ENCODE measurements around the gene BMPR1A. TPM values are rescaled to one million over a fixed set of nuclear protein-coding genes. Genes with fewer than 3 reads are reported as not detected.

Gene BMPR1A
- total and polyA plus RNA-seq, 7 experiments from 2014 or later, result 2.1 to 11.3 (median 5.6) TPM

DNA sequence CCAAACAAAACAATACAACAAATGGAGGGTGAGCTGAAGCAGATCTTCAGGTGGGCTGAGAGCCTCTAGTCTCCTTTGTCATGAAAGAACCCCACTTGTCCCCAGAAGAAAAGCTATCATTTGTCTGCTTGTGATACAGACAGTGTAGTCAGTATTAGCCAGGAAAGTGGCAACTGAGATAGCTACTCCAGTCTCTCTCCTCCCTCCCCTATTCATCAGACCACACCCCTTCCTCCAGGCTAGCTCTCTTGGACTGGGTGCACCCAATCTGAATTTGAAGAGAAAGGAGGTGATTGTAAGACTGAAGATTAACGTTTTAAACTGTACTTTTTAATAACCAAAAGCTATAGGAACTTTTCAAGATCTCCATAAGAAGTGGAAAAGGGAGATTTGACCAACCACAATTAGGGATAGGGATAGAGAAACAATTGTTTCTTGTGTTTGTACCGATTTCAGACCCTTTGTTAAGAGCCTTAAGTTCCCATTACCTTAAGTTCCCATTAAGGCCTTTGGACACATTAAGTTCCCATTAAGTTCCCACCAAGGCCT is 14.1 kb downstream of the BMPR1A start:
- intact Hi-C loops (cut with micrococcal nuclease), result no loop called here
- ATAC-seq, result peak; percentile 40
- ChIA-PET POLR2A (interaction anchor here (1.1 to 1.3 kb wide), 2 partner anchors 13 to 15 kb away, joined by 3 to 4 read pairs; no protein-coding TSS in a partner anchor), CTCF (no interaction called here)
- Histone ChIP-seq H3K4me1 (ENCODE audit: control insufficient read depth in 2 of 2, insufficient read depth in 2 of 2, low read length in 2 of 2) (no peaks in the 10 kb centered on the region), H3K4me3 (ENCODE audit: low read length) (no peak overlapping the region), H3K9me3 (ENCODE audit: control insufficient read depth in 2 of 3, low read length in 3 of 3) (no peaks in the 10 kb centered on the region), H3K27ac (ENCODE audit: low read depth, low read length) (no peak overlapping the region), H3K27me3 (ENCODE audit: control insufficient read depth in 2 of 2, insufficient read depth in 2 of 2, low read length in 2 of 2) (no peaks in the 10 kb centered on the region), H3K36me3 (ENCODE audit: control insufficient read depth in 2 of 3, insufficient read depth in 3 of 3, low read length in 3 of 3) (no peaks in the 10 kb centered on the region)
- Mint-ChIP-seq H3K27ac (no peak overlapping the region), H3K4me3 (no peak overlapping the region), H3K9me3 (no peaks in the 10 kb centered on the region), H3K4me1 (peaks cover 5 to 19% (median 10%) of the 10 kb centered on the region in 7 donors), H3K36me3 (no peaks in the 10 kb centered on the region), H3K27me3 (peaks cover 0 to 15% (median 0%) of the 10 kb centered on the region in 5 donors)
- no peak for DNase-seq

DNA sequence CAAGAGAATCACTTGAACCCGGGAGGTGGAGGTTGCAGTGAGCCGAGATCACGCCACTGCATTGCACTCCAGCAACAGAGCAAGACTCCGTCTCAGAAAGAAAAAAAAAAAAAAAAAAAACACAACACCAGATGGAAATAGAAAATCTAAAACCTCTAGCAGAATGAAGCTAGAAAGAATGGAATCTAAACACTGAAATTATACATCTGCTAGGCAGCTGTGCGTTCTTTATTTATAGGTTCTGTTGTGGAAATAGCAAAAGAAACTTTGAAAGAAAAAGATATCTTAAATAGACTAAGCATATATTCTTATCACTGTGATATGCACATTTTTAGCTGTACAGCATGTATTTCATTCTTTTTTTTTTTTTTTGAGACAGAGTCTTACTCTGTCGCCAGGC is 17.1 kb downstream of the BMPR1A start:
- ChIA-PET CTCF (interaction anchor here (0.8 kb wide), 1 partner anchor 314 kb away, joined by 4 read pairs; no protein-coding TSS in a partner anchor), POLR2A (no interaction called here)
- Mint-ChIP-seq H3K36me3 (peaks cover 0 to 4% (median 0%) of the 10 kb centered on the region in 5 donors), H3K27me3 (peaks cover 0 to 7% (median 0%) of the 10 kb centered on the region in 5 donors), H3K4me3 (no peak overlapping the region), H3K27ac (no peak overlapping the region), H3K4me1 (peaks cover 5 to 19% (median 9%) of the 10 kb centered on the region in 7 donors), H3K9me3 (no peaks in the 10 kb centered on the region)
- no peak for ATAC-seq
- no peak for DNase-seq
- H3K27ac ChIP-seq (ENCODE audit: low read depth, low read length), result no peak overlapping the region
- H3K4me3 ChIP-seq (ENCODE audit: low read length), result no peak overlapping the region
- no peaks in the 10 kb centered on the region for H3K4me1 ChIP-seq (ENCODE audit: control insufficient read depth in 2 of 2, insufficient read depth in 2 of 2, low read length in 2 of 2)
- H3K27me3 ChIP-seq (ENCODE audit: control insufficient read depth in 2 of 2, insufficient read depth in 2 of 2, low read length in 2 of 2), result no peaks in the 10 kb centered on the region
- H3K36me3 ChIP-seq (ENCODE audit: control insufficient read depth in 2 of 3, insufficient read depth in 3 of 3, low read length in 3 of 3), result no peaks in the 10 kb centered on the region
- no peaks in the 10 kb centered on the region for H3K9me3 ChIP-seq (ENCODE audit: control insufficient read depth in 2 of 3, low read length in 3 of 3)
- intact Hi-C loops (cut with micrococcal nuclease), result no loop called here

DNA sequence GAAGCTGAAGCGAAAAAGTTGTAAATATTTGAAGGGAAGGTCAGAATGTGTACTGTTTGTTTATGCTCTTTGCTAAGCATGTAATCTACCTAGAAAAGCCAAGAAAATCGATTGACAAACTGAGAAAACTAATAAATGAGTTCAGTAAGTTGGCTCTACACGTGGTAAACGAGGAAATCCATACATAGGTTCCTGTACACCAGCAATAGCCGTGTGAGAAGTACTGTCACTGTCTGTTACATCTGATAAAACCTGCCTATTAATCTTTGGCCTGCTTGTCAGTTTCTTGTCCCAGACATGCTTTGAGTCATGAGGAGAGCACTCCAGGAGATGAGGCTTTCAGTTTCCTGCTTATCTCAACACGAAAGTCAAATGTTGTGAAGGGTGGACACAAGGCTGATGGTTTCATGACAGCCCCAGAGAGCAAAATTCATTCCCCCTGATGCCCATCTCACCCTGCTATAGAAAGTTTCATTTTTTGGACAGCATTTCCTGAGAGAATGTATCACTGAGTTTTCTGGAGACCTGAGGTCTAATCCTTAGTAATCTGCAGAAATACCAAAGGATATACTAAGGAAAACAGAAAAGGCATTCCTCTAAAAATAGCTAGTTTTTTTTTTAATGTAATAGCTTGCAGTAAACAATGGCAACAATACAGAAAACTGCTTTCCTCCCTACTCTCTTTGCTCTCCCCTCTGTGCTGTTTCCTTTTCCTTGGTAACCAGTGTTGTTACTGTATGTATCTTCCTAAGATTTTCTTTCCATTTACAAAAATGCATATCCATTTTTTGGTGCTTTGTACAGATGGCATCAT is 18.8 kb downstream of the BMPR1A start:
- Mint-ChIP-seq H3K4me1 (peaks cover 0 to 9% (median 2%) of the 10 kb centered on the region in 7 donors), H3K9me3 (no peaks in the 10 kb centered on the region), H3K36me3 (peaks cover 0 to 5% (median 0%) of the 10 kb centered on the region in 5 donors), H3K27ac (no peak overlapping the region), H3K27me3 (peaks cover 0 to 3% (median 0%) of the 10 kb centered on the region in 5 donors), H3K4me3 (no peak overlapping the region)
- Histone ChIP-seq H3K9me3 (ENCODE audit: control insufficient read depth in 2 of 3, low read length in 3 of 3) (no peaks in the 10 kb centered on the region), H3K4me3 (ENCODE audit: low read length) (no peak overlapping the region), H3K4me1 (ENCODE audit: control insufficient read depth in 2 of 2, insufficient read depth in 2 of 2, low read length in 2 of 2) (no peaks in the 10 kb centered on the region), H3K36me3 (ENCODE audit: control insufficient read depth in 2 of 3, insufficient read depth in 3 of 3, low read length in 3 of 3) (no peaks in the 10 kb centered on the region), H3K27ac (ENCODE audit: low read depth, low read length) (no peak overlapping the region), H3K27me3 (ENCODE audit: control insufficient read depth in 2 of 2, insufficient read depth in 2 of 2, low read length in 2 of 2) (no peaks in the 10 kb centered on the region)
- POLR2A ChIA-PET, result no interaction called here
- intact Hi-C loops (cut with micrococcal nuclease), result no loop called here
- CTCF ChIA-PET, result no interaction called here
- DNase-seq, result no peak
- ATAC-seq, result no peak

DNA sequence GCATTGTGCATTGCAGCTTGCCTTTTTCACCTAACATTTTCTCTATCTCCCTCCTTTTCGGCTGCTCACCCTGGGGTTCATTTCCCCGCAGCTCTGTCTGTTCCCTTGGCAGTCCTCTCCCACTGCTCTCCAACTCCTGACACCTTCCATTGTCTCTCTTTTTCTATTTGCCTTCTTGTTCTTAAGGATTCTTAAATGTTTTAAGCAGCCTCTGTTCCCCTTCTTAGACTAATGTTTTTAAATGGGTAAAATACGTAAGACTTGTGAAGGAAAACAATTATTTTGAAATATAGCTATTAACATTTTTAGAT is 19.4 kb downstream of the BMPR1A start:
- peaks cover 0 to 5% (median 0%) of the 10 kb centered on the region in 5 donors for H3K36me3 Mint-ChIP-seq
- no peaks in the 10 kb centered on the region for H3K27me3 ChIP-seq (ENCODE audit: control insufficient read depth in 2 of 2, insufficient read depth in 2 of 2, low read length in 2 of 2)
- no peak overlapping the region for H3K4me3 ChIP-seq (ENCODE audit: low read length)
- no peak for DNase-seq
- POLR2A ChIA-PET, result no interaction called here
- no peaks in the 10 kb centered on the region for H3K4me1 ChIP-seq (ENCODE audit: control insufficient read depth in 2 of 2, insufficient read depth in 2 of 2, low read length in 2 of 2)
- no peak overlapping the region for H3K27ac Mint-ChIP-seq
- no peak overlapping the region for H3K27ac ChIP-seq (ENCODE audit: low read depth, low read length)
- intact Hi-C loops (cut with micrococcal nuclease), result no loop called here
- H3K9me3 ChIP-seq (ENCODE audit: control insufficient read depth in 2 of 3, low read length in 3 of 3), result no peaks in the 10 kb centered on the region
- no peaks in the 10 kb centered on the region for H3K9me3 Mint-ChIP-seq
- no peaks in the 10 kb centered on the region for H3K36me3 ChIP-seq (ENCODE audit: control insufficient read depth in 2 of 3, insufficient read depth in 3 of 3, low read length in 3 of 3)
- peaks cover 0 to 5% (median 0%) of the 10 kb centered on the region in 7 donors for H3K4me1 Mint-ChIP-seq
- no peak overlapping the region for H3K4me3 Mint-ChIP-seq
- CTCF ChIA-PET, result no interaction called here
- H3K27me3 Mint-ChIP-seq, result peaks cover 0 to 3% (median 0%) of the 10 kb centered on the region in 5 donors
- no peak for ATAC-seq

DNA sequence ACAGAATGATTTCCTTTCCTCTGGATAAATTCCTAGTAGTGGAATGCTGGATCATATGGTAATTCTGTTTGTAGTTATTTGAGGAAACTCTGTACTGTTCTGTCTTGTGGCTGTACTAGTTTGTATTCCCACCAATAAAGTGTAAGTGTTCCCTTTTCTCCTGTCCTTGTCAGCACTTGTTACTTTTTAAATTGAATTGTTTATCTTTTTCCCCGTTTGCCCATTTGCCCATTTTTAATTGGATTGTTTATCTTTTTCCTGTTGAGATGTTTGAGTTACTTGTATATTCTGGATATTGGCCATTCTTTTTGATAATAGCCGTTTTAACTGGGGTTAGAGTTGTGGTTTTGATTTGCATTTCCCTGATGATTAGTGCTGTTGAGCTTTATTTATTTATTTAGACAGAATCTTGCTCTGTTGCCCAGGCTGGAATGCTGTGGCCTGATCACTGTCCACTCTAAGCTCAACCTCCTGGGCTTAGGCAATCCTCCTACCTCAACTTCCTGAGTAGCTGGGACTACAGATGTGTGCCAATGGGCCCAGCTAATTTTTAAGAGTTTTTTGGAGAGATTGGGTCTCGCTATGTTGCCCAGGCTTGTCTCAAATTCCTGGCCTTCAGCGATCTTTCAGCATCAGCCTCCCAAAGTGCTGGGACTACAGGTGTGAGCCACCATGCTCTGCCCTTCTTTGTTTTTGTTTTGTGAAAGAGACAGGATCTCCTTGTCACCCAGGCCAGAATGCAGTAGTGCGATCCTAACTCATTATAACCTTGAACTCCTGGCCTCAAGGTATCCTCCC is 23.0 kb downstream of the BMPR1A start:
- ChIA-PET POLR2A (no interaction called here), CTCF (interaction anchor here (0.6 kb wide), 1 partner anchor 1595 kb away, joined by 4 read pairs; no protein-coding TSS in a partner anchor)
- H3K9me3 ChIP-seq (ENCODE audit: control insufficient read depth in 2 of 3, low read length in 3 of 3), result no peaks in the 10 kb centered on the region
- no peak for DNase-seq
- H3K27me3 ChIP-seq (ENCODE audit: control insufficient read depth in 2 of 2, insufficient read depth in 2 of 2, low read length in 2 of 2), result no peaks in the 10 kb centered on the region
- no peak for ATAC-seq
- intact Hi-C loops (cut with micrococcal nuclease), result no loop called here
- H3K9me3 Mint-ChIP-seq, result peaks cover 0 to 14% (median 0%) of the 10 kb centered on the region in 11 donors
- peaks cover 0 to 25% (median 0%) of the 10 kb centered on the region in 5 donors for H3K36me3 Mint-ChIP-seq
- peaks cover 0 to 2% (median 0%) of the 10 kb centered on the region in 5 donors for H3K27me3 Mint-ChIP-seq
- no peak overlapping the region for H3K4me3 Mint-ChIP-seq
- H3K4me1 ChIP-seq (ENCODE audit: control insufficient read depth in 2 of 2, insufficient read depth in 2 of 2, low read length in 2 of 2), result no peaks in the 10 kb centered on the region
- H3K36me3 ChIP-seq (ENCODE audit: control insufficient read depth in 2 of 3, insufficient read depth in 3 of 3, low read length in 3 of 3), result no peaks in the 10 kb centered on the region
- H3K4me1 Mint-ChIP-seq, result peaks cover 0 to 5% (median 0%) of the 10 kb centered on the region in 7 donors
- H3K27ac Mint-ChIP-seq, result no peak overlapping the region
- no peak overlapping the region for H3K4me3 ChIP-seq (ENCODE audit: low read length)
- H3K27ac ChIP-seq (ENCODE audit: low read depth, low read length), result no peak overlapping the region

DNA sequence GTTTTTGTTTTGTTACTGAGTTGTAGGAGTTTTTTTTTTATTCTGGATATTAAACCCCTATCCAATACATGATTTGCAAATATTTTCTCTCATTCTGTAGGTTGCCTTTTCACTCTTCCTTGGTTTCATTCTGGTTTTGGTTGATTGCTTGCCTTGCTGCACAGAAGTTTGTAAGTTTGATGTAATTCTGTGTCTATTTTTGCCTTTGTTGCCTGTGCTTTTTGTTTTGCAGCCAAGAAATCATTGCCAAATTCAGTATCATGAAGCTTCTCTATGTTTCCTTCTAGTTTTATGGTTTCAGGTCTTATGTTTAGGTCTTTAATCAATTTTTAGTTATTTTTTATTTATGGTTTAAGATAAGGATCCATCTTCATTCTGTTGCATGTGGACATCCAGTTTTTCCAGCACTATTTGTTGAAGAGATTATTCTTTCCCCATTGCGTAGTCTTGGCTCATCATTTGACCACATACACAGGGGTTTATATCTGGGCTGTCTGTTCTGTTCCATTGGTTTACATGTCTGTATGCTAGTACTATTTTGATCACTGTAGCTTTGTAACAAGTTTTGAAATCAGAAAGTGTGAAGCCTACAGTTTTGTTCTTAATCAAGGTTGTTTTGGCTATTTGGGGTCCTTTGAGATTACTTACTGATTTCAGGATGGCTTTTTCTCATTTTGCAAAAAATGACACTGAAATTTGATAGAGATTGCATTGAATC is 26.4 kb downstream of the BMPR1A start:
- Mint-ChIP-seq H3K36me3 (peaks cover 0 to 36% (median 5%) of the 10 kb centered on the region in 5 donors), H3K27me3 (peaks cover 0 to 2% (median 0%) of the 10 kb centered on the region in 5 donors), H3K4me3 (no peak overlapping the region), H3K9me3 (peaks cover 0 to 27% (median 5%) of the 10 kb centered on the region in 11 donors), H3K27ac (no peak overlapping the region), H3K4me1 (peaks cover 0 to 5% (median 0%) of the 10 kb centered on the region in 7 donors)
- no peak overlapping the region for H3K27ac ChIP-seq (ENCODE audit: low read depth, low read length)
- no peaks in the 10 kb centered on the region for H3K4me1 ChIP-seq (ENCODE audit: control insufficient read depth in 2 of 2, insufficient read depth in 2 of 2, low read length in 2 of 2)
- no peak for ATAC-seq
- ChIA-PET CTCF (no interaction called here), POLR2A (no interaction called here)
- no peak overlapping the region for H3K4me3 ChIP-seq (ENCODE audit: low read length)
- H3K27me3 ChIP-seq (ENCODE audit: control insufficient read depth in 2 of 2, insufficient read depth in 2 of 2, low read length in 2 of 2), result no peaks in the 10 kb centered on the region
- no peaks in the 10 kb centered on the region for H3K36me3 ChIP-seq (ENCODE audit: control insufficient read depth in 2 of 3, insufficient read depth in 3 of 3, low read length in 3 of 3)
- intact Hi-C loops (cut with micrococcal nuclease), result no loop called here
- DNase-seq, result no peak
- no peaks in the 10 kb centered on the region for H3K9me3 ChIP-seq (ENCODE audit: control insufficient read depth in 2 of 3, low read length in 3 of 3)
